Endothelial cell (in vitro differentiated cells): Measurements from ENCODE around the gene CEACAM19. TPM values are rescaled to one million over a fixed set of nuclear protein-coding genes. Genes with fewer than 3 reads are reported as not detected.
"Not testable (repeated sequence)": the region's sequence is repeated elsewhere in the genome, so short reads cannot be mapped to it uniquely, and the experiment has no call there.

ENCODE experiments used
- DNase-seq: peaks from one replicate; pipeline ENCODE4 v3.0.0; 2021; ENCODE audit warnings: low spot score
- H3K27ac Mint-ChIP-seq: one replicate; pipeline ENCODE4 v1.8.0; 2021; ENCODE audit warnings: mixed read lengths, inconsistent platforms; ENCODE audit not compliant: unreplicated experiment
- H3K27me3 Mint-ChIP-seq: one replicate; pipeline ENCODE4 v1.8.0; 2021; ENCODE audit warnings: mild to moderate bottlenecking, moderate library complexity, mixed read lengths, inconsistent platforms; ENCODE audit not compliant: unreplicated experiment
- H3K36me3 Mint-ChIP-seq: one replicate; pipeline ENCODE4 v1.8.0; 2021; ENCODE audit warnings: mild to moderate bottlenecking, low read depth, mixed read lengths, inconsistent platforms; ENCODE audit not compliant: unreplicated experiment
- H3K4me1 Mint-ChIP-seq: one replicate; pipeline ENCODE4 v1.8.0; 2021; ENCODE audit warnings: mild to moderate bottlenecking, mixed read lengths, inconsistent platforms; ENCODE audit not compliant: unreplicated experiment
- H3K4me3 Mint-ChIP-seq: one replicate; pipeline ENCODE4 v1.8.0; 2021; ENCODE audit warnings: mild to moderate bottlenecking, mixed read lengths, inconsistent platforms; ENCODE audit not compliant: unreplicated experiment
- H3K9me3 Mint-ChIP-seq: one replicate; pipeline ENCODE4 v1.8.0; 2021; ENCODE audit warnings: mixed read lengths, inconsistent platforms; ENCODE audit not compliant: unreplicated experiment
- CTCF ChIP-seq: fragments of 200-600 bp; sonication (generic); IDR thresholded peaks from one replicate; pipeline ENCODE4 v1.5.0; 2021; ENCODE audit warnings: antibody characterized with exemption; ENCODE audit not compliant: unreplicated experiment
- total RNA-seq: library from RNA; stranded (reverse); fragmentation: NEBNext Ultra II Directional; extraction: Animal tissue kit (Norgen Biotek cat#: 25700); gene quantifications from one replicate; pipeline ENCODE4 v1.2.1, GENCODE V29; 2021; ENCODE audit not compliant: unreplicated experiment

Gene CEACAM19
- total RNA-seq, 1 donor from 2014 or later: 3.7 TPM

GRCh38 chr19:44718441-44719261, 47.4 kb downstream of the CEACAM19 start:
- Mint-ChIP-seq H3K27me3 (peaks cover 7% of the 10 kb centered on the region), H3K4me3 (peak overlapping the region; percentile 85), H3K36me3 (peaks cover 9% of the 10 kb centered on the region), H3K27ac (peak overlapping the region; percentile 97), H3K4me1 (peaks cover 9% of the 10 kb centered on the region), H3K9me3 (no peaks in the 10 kb centered on the region)
- DNase-seq: peak; percentile 65
- TF ChIP-seq CTCF: no peak

- Mint-ChIP-seq H3K36me3 (peaks cover 9% of the 10 kb centered on the region), H3K27me3 (peaks cover 11% of the 10 kb centered on the region), H3K27ac (no peak overlapping the region), H3K4me1 (peaks cover 9% of the 10 kb centered on the region), H3K9me3 (no peaks in the 10 kb centered on the region), H3K4me3 (no peak overlapping the region)
- no peak for TF ChIP-seq CTCF
- DNase-seq: no peak
Measured at GRCh38 chr19:44719262-44719701, 48.0 kb downstream of the CEACAM19 start.

GRCh38 chr19:44720396-44720795, 49.1 kb downstream of the CEACAM19 start:
- not testable (repeated sequence) for H3K9me3 Mint-ChIP-seq, DNase-seq, H3K27ac Mint-ChIP-seq, H3K36me3 Mint-ChIP-seq, H3K4me3 Mint-ChIP-seq, H3K4me1 Mint-ChIP-seq
- peaks cover 15% of the 10 kb centered on the region for H3K27me3 Mint-ChIP-seq

GRCh38 chr19:44720945-44721344, 49.7 kb downstream of the CEACAM19 start:
- Mint-ChIP-seq H3K9me3 (no peaks in the 10 kb centered on the region), H3K4me1 (peaks cover 9% of the 10 kb centered on the region), H3K4me3 (no peak overlapping the region), H3K36me3 (no peaks in the 10 kb centered on the region), H3K27me3 (peaks cover 15% of the 10 kb centered on the region), H3K27ac (no peak overlapping the region)
- no peak for TF ChIP-seq CTCF
- DNase-seq: no peak

- not testable (repeated sequence) for H3K27ac Mint-ChIP-seq, H3K9me3 Mint-ChIP-seq, DNase-seq, H3K36me3 Mint-ChIP-seq, H3K4me1 Mint-ChIP-seq, H3K4me3 Mint-ChIP-seq
- peaks cover 15% of the 10 kb centered on the region for H3K27me3 Mint-ChIP-seq
Measured at GRCh38 chr19:44721369-44721768, 50.1 kb downstream of the CEACAM19 start.
